ENCODE results near the gene ARHGAP15. TPM values are rescaled to one million over a fixed set of nuclear protein-coding genes. Genes with fewer than 3 reads are reported as not detected.

Gene ARHGAP15
- total RNA-seq, 1 donor from 2014 or later = 6.8 TPM

DNA sequence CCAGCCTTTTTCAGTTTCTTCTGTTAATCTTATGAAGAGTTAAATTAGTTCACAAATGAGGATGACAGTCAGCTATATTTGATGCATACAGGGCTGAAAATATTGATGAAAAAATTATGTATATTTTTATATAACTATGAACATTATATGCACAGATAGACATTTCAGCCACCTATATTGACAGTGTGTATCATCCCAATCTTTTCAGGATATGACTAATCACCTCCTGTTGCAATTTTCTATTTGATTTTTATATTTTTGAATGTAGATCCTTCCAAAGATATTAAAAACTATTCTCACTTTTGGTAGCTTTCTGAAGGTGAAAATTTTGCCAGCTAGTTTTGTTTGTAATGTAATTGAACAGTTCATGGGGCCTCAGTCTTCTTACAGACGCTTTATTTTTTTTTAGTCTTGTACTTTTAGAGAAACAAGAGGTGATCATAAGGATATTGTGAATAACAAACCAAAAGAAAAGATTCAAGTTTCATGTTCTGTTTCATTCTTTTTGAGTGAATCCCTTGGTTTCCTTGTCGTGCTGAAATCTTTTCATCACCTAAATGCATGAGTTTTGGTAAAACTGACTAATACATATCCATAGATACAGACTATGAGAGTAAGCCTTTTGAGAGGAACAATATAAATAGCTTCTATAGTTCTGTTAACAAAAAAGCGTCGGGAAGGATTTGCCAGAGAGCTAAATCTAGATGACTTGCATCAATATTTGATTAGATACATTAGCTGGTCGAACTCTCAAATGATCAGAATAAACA is 123.1 kb downstream of the ARHGAP15 start:
- intact Hi-C loops (cut with DNase I) = loop anchor here (10.0 kb wide), 1 partner anchor 218 kb away; no protein-coding TSS in a partner anchor
- DNase-seq (ENCODE audit: low spot score) = no peak

DNA sequence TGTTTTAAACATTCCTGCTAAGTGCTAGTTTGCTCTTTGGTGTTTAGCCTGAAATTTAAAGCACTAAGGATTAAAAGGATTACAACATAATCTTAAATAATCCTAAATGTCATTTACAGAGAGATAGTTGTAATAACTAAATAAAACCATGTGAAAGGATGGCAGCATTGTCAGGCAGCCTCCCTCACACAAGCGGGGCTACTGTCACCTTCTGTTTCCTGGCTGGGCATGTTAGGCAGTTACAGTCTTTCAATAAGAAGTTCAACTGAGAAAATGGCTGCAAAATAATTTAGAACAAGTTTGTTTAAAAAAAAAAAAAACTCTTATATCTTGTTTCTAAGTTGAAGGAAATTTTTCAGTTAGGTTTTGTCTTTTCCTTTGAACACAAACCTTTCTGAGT is 124.9 kb downstream of the ARHGAP15 start:
- no peak for DNase-seq (ENCODE audit: low spot score)
- intact Hi-C loops (cut with DNase I) = loop anchor here (10.0 kb wide), 1 partner anchor 219 kb away; no protein-coding TSS in a partner anchor

DNA sequence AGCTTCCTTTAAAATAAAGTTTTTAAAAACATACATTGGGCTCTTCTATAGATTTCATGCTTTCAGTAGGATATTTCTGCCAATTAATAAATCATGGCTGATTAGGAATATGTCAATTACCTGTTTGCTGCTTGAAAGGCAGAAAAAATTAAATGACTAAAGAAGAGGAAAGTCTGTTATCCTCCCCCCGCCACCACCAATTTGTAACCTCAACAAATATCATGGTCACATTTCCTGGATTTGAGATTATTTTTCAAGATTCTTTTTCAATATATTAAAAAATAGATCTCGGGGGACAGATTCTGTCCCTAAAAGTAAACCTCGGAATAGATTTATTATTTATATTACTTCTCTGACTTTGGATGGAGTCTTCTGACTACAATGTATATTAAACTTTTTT is 125.9 kb downstream of the ARHGAP15 start:
- no peak for DNase-seq (ENCODE audit: low spot score)
- intact Hi-C loops (cut with DNase I) = loop anchor here (5.0 to 10.0 kb wide), 2 partner anchors 143 to 220 kb away; no protein-coding TSS in a partner anchor

DNA sequence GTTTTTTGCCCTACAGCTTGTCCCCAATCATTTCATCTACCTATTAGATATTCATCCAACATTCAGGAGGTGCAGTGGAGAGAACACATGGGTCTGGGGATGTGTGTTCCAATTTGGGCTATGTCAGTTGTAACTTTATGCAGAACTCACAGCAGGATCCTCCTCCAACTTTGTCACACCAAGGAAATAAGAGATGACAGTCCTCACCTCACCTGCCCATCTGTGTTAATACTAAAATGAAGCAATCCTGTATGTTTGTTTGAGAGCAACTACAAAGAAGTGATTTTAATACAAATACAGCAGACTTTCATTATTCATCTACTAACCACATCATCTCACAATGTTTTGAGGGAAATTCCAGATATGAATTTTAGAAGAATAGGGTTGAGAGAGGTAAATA is 126.7 kb downstream of the ARHGAP15 start:
- DNase-seq (ENCODE audit: low spot score) = no peak
- intact Hi-C loops (cut with DNase I) = loop anchor here (5.0 to 10.0 kb wide), 2 partner anchors 144 to 221 kb away; no protein-coding TSS in a partner anchor

DNA sequence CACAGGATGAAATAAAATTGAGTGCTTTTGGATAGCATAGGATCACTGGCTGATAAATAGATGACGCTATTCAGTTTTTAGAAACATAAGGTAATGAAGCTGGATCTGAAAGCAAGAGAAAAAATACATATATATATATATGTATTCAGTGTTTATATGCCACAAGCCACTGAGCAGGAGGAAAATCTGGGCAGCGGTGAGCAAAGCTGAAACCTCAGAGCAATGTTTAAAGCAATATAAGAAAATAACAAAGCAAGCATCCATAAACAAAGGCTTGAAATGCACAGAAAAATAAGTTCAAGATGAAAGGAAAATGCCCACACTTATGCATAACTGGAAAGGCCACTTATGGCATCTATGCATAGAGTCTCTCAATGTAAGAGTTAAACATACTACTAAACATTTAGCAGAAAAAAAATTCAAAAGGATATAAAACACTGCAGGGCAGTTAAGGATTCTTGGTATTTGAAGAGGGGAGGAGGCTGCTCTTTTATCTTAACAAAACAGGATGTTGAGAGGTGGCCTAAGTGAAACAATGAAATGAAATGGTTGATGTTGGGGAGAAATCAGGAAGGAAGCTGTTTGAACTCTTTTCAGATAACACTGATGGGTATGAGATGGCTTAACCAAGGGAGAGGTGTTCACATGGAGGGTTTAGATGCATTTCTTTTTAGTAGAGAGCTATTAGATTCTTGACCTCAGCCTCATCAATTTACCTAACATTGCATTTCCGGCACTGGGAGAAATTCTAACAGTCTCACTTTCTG is 129.1 kb downstream of the ARHGAP15 start:
- intact Hi-C loops (cut with DNase I) = loop anchor here (5.0 to 10.0 kb wide), 2 partner anchors 146 to 224 kb away; no protein-coding TSS in a partner anchor
- DNase-seq (ENCODE audit: low spot score) = no peak

DNA sequence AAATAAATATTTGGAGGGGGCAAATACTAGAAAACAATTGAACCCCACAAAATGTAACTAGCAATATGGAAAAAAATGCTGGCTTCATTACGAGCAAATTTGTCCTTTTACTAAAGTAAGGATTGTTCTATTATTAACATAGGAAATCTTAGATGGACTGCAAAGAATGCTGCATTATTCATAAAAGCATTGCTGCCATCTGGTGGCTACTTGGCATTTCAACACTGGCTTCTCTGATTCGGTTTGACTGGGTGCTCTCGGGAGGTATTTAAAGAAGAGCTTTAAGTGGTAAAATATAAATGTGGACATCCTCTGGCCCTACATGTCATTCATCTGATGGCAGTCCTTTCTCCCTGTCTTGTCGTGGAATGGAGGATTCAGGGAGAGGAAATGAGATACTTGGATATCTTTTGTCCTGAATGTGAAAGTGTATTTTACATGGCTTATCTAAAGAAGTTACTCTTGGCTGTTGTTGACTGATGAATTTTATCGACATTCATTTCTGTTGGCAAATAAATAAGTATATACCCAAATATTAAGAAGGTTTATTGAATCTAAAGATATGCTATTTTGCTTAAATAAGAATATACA is 130.2 kb downstream of the ARHGAP15 start:
- DNase-seq (ENCODE audit: low spot score) = no peak
- intact Hi-C loops (cut with DNase I) = loop anchor here (5.0 to 10.0 kb wide), 2 partner anchors 147 to 225 kb away; no protein-coding TSS in a partner anchor

DNA sequence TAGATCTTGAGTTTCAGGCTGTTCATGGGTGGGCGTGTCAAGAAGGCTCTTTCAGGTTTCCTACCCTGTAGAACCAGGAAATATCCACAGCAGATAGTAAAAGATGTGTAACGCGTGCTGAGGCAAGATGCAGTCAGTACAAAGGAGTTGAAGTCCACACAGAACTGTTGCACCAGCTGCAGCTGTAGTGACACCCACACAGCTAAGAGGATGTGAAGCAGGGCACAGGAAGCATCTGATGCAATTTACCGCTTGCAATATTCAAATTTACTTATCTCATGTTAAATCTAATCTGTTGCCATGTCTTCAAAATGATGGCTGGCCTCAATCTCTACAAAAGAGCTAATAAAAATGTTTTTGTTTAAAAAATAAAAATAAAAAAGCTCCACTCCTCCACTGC is 132.8 kb downstream of the ARHGAP15 start:
- intact Hi-C loops (cut with DNase I) = no loop called here
- DNase-seq (ENCODE audit: low spot score) = no peak

DNA sequence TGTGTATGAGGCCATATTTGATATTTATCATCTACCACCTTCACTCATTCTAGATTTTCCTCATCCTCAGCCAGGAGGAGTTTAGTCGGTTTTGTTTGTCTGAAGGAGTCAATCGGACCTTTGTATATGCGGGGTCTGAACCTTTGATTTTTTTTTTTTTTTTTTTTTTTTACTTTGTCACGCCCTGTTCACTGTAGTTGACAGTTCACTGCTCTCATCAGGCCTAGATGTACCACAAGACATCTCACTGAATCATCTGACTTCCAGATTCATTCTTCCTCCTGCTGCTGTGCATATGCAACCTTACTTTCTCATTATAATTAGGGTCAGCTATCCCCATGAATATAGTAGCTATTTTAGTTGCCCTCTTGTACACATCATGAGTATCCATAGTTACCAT is 133.2 kb downstream of the ARHGAP15 start:
- intact Hi-C loops (cut with DNase I) = no loop called here
- no peak for DNase-seq (ENCODE audit: low spot score)

DNA sequence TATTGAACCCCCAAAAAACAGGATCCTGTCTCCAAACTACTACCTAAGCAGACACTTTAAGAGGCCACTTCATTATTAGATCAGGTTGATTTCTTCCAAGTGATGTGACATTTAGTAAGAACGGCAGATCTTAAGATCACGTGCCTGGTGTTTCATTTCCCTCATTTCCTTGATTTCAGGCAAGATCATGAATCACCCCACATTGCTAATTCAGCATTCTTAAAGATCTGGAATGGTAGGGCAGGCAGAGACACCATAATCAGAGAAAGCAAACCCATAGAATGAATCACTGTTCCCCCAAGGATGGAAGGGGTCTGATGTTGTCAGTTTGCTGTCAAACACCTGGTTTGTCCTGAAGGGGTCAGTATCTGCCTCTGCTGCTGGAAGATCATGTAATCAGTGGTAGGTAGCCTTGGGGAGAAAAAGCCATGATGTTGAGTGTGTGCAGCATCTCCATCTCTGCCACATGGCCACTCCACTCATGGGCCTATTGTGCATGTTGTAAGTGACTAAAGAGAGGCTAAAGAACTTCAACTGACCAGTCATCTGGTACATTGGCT is 133.9 kb downstream of the ARHGAP15 start:
- no peak for DNase-seq (ENCODE audit: low spot score)
- intact Hi-C loops (cut with DNase I) = no loop called here

DNA sequence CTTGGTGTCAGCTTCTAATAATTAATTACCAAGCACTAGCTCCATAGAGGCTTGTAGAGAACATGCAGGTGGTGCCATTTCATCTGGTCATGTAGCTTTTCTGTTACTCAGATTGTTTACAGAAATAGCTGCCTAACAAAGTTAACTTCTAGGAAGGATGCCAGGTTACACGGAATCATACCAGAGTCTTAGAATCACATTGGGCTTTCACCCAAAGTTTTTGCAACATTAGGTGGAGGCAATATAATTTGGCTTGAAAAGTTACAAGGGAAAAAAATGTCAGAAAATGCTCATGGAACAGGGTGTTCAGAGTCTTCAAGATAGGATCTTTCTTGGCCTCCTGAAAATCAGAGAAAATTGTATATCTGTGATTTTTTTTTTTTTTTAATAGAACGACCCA is 135.6 kb downstream of the ARHGAP15 start:
- intact Hi-C loops (cut with DNase I) = no loop called here
- DNase-seq (ENCODE audit: low spot score) = no peak

DNA sequence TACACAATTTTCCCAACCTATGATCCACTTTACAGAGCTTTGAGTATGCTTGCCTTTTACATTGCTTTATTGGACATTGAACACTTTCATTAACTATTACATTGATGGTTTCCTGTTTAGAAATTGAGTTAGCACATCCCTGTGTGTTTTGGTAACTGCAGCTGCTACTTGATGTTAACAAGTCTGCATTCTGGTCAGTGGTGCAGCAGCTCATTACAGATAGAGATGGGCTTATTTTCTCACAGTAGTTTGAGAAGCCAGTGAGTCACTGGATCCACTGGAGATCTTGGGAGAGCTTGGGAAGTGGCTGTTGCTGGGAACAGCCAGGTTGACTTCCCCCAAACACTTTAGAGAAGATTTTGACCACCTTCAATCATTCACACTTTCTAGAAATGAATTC is 150.5 kb downstream of the ARHGAP15 start:
- intact Hi-C loops (cut with DNase I) = no loop called here
- DNase-seq (ENCODE audit: low spot score) = no peak

DNA sequence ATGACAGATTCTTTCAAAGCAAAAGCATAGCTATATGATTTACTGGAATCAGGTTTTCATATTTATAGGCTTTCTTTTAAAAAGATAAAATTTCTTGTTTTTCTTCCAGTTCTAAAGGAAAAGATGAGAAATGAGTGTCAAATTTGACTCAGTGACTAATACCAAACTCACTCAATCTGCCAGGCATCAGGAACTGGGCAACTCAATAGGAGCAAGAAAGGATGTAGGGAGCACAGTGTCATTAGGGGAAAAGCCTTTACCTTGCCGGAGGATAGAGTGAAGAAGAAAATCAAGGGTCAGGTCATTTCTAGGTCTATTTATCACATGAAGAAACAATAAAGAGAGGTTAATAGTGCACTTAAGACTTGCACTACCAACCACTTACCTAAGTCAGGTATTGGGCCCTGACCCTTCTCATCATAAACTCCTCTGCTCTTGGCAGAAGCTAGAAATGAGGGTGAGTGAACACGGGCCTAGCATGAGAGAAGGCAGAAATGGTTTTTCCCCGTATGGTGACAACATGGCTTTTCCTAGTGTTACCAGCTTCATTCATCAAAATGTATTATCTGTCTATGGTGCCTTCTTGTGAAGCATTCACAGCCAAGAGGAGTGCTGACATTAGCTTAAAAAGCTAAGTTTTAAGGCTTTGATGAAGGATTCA is 151.0 kb downstream of the ARHGAP15 start:
- DNase-seq (ENCODE audit: low spot score) = no peak
- intact Hi-C loops (cut with DNase I) = no loop called here

DNA sequence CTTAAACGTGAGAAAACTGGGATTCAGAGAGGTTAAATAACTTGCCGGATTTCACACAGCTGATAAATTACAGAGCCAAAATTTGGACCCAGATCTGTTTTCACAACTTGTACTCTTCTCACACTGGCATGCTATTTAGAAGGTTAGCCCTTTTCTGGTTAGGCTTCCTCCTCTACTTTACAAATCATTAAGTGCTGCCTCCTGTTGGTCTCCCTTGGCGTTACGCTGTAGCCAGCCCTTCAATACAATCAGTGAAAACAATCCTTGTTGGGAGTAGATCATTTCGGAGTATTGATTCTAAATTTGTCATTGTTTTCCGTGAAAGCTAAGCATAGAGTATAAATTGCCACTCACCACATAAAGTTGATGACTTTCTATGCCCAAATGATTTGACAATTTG is 153.5 kb downstream of the ARHGAP15 start:
- DNase-seq (ENCODE audit: low spot score) = no peak
- intact Hi-C loops (cut with DNase I) = no loop called here

DNA sequence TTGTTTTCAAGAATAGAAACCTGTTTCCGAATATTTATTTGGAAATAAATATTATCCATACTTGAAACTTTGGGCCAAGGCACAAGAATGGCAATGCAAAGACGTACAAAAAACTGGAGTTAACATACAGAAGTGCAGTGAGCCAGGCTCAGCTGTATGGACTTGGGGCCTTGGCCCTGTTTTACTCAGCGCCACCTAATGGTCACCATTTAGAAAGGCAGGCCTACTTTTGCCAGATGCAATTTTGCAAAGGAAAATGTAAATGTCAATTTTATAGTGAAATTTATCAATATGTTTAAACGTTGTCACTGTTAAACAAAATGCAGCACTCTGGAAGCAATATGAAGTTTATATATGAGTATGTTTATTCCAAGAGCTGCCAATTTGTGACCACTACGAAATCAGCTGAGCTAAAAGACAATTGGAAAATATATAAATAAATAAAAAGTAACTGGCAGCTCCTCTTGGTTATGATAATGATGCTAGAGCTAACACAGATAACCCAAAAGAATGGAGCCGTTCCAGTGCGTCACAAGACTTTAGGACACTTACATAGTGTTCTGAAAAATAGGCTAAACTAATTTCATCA is 155.0 kb downstream of the ARHGAP15 start:
- DNase-seq (ENCODE audit: low spot score) = no peak
- intact Hi-C loops (cut with DNase I) = no loop called here

DNA sequence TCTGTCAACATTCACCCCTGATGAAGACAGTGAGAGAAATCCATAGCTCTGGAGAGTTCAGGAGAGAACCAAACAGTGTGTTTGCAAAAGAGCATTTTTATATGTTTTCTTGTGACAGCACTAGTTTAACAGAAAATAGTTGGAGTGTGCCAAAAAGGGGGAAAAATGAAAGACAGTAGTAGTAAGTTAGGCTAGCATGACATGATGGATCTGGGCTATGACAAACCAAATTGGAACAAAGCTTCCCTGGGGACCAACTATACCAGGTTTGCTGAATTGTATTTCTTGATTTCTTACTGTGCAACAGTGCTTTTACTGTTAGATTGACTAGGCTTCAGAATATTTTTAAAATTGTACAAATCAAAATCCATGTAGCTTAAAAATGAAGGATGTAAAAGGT is 159.8 kb downstream of the ARHGAP15 start:
- DNase-seq (ENCODE audit: low spot score) = no peak
- intact Hi-C loops (cut with DNase I) = no loop called here

DNA sequence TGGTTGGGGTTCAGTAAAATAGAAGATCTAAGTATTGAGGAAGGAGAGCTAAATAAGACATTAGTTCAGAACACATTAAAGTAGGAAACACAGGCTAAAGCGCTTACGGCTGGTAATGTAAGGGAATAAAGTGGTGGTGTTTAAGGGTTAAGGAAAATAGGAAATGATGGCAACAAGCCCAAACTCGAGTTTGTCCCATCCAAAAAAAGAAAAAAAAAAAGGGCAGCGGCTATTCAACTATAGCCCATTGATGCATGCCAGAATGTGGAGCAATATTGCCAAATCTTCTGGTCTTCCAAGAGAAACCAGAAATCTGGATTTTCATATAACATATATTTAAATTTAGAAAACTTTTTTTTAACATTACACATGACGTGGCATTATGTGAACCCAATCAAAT is 161.0 kb downstream of the ARHGAP15 start:
- intact Hi-C loops (cut with DNase I) = no loop called here

DNA sequence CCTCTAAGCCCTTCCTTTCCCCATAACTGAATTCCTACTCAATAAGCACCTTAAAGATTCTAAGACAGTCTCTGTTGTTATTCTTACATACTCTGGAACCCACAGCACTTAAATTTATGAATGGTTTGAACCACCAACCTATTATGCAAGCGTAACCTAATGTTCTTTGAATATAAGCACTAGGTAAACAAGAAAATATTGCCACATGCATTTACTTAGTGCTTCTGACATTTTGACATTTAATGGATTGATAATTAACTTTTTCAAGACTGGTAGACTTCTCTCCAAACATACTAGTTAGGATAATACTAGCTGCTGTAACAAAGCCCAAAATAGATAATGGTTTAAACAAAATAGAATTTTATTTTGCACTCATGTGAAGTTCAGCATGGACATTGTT is 164.8 kb downstream of the ARHGAP15 start:
- DNase-seq (ENCODE audit: low spot score) = no peak
- intact Hi-C loops (cut with DNase I) = no loop called here

More for the DNA sequence above, 161.0 kb downstream of the ARHGAP15 start:
- DNase-seq (ENCODE audit: low spot score) = no peak

DNA sequence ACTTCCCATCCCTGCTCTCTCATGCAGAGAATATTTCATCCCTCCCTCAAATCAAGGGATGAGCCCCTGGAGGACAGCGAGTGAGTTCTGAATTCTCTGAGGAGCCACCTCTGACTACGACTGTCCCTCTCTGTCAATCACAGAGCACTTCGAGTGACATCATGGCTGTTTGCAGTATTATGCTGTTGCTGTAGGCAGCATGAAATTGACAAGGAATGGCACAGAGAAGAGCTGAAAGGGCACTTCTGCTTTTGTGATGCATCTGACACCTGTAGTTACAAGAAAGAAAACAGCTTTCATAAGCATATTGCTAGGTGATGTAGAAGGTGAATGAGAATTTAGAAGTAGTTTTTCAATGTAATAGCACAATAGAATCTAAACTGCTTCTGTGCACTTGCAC is 166.9 kb downstream of the ARHGAP15 start:
- no peak for DNase-seq (ENCODE audit: low spot score)
- intact Hi-C loops (cut with DNase I) = no loop called here

DNA sequence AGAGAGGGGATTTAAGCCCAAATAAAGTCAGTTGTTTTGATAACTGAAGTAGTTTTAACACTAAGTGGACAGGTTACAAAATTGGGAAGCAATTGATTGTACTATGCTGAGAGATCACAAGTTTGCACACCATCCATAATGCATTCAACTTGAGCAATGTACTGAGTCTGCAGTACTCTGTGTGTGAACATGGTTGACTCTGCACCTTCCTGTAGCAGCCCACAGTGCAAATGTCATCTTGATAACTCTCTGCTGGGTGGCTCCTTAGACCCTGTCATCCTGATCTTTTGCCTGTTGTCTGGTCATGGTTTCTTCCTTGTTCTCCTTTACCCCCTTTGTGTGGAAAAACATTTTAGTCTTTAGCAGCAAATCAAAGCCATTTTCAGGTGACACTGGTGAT is 168.0 kb downstream of the ARHGAP15 start:
- DNase-seq (ENCODE audit: low spot score) = no peak
- intact Hi-C loops (cut with DNase I) = no loop called here
